GM13977 (cell line): ENCODE data around the gene DCLK1.

Experiments used
- DNase-seq: peaks from one replicate; pipeline ENCODE4 v3.0.0; 2012; ENCODE audit warnings: low spot score
- CTCF ChIP-seq: IDR thresholded peaks from 2 replicates; pipeline ENCODE4 v1.5.1; 2012; ENCODE audit warnings: mild to moderate bottlenecking, control low read depth; ENCODE audit not compliant: insufficient read depth; ENCODE audit errors: extremely low read depth, missing control alignments
- in situ Hi-C: fragments of 300-500 bp; cut with MboI; formaldehyde crosslinking; loops from one replicate; pipeline ENCODE4 v1.12.0; 2022; ENCODE audit warnings: low sequenced_read_pairs, low pct_unique_long_range_greater_than_20kb, mixed read lengths, inconsistent platforms; ENCODE audit not compliant: unreplicated experiment

The DCLK1 gene

GRCh38 chr13:36000028-36000427 is 131.2 kb downstream of the DCLK1 start:
- no peak for DNase-seq

GRCh38 chr13:35996360-35996759 is 134.8 kb downstream of the DCLK1 start:
- no peak for TF ChIP-seq CTCF
- no peak for DNase-seq
- in situ Hi-C loops, result loop anchor here (25.0 kb wide), 1 partner anchor 266 kb away; no protein-coding TSS in a partner anchor

More at GRCh38 chr13:36000028-36000427, 131.2 kb downstream of the DCLK1 start:
- in situ Hi-C loops, result no loop called here
- TF ChIP-seq CTCF, result no peak

GRCh38 chr13:35995136-35995535 is 136.0 kb downstream of the DCLK1 start:
- in situ Hi-C loops, result loop anchor here (25.0 kb wide), 1 partner anchor 267 kb away; no protein-coding TSS in a partner anchor
- DNase-seq, result no peak
- no peak for TF ChIP-seq CTCF

GRCh38 chr13:35994131-35994966 is 136.8 kb downstream of the DCLK1 start:
- in situ Hi-C loops, result loop anchor here (25.0 kb wide), 1 partner anchor 268 kb away; no protein-coding TSS in a partner anchor
- no peak for DNase-seq
- TF ChIP-seq CTCF, result no peak

- TF ChIP-seq CTCF, result no peak
- no peak for DNase-seq
- in situ Hi-C loops, result loop anchor here (25.0 kb wide), 1 partner anchor 269 kb away; no protein-coding TSS in a partner anchor
Measured at GRCh38 chr13:35993686-35994085, 137.5 kb downstream of the DCLK1 start.

GRCh38 chr13:35992964-35993363 is 138.2 kb downstream of the DCLK1 start:
- DNase-seq, result no peak
- in situ Hi-C loops, result loop anchor here (25.0 kb wide), 1 partner anchor 269 kb away; no protein-coding TSS in a partner anchor
- no peak for TF ChIP-seq CTCF
